Neural progenitor cell (in vitro differentiated cells): Measurements from ENCODE around the gene ZBTB7B. TPM values are rescaled to one million over a fixed set of nuclear protein-coding genes. Genes with fewer than 3 reads are reported as not detected.
A peak's percentile ranks its signal among the peaks of the same experiment; 100 is the strongest.

Source experiments
- DNase-seq: peaks from one replicate; pipeline ENCODE4 v3.0.0-alpha.2; 2016; ENCODE audit warnings: low spot score
- H2AFZ ChIP-seq: fragments of 200-600 bp; sonication (generic); replicated peaks from 2 replicates; pipeline ENCODE4 v1.6.1; 2016; ENCODE audit warnings: antibody characterized with exemption
- H3F3A ChIP-seq: fragments of 200-600 bp; sonication (generic); 2 replicates; pipeline ENCODE4 v1.6.1; 2016; ENCODE audit warnings: antibody characterized with exemption, low read depth
- H3K27ac ChIP-seq: fragments of 200-600 bp; sonication (generic); 2 replicates; pipeline ENCODE4 v1.5.1; 2016; ENCODE audit warnings: mild to moderate bottlenecking
- H3K27me3 ChIP-seq: fragments of 200-600 bp; sonication (generic); 2 replicates; pipeline ENCODE4 v1.6.1; 2016; ENCODE audit warnings: mild to moderate bottlenecking, moderate library complexity
- H3K36me3 ChIP-seq: fragments of 200-600 bp; sonication (generic); 2 replicates; pipeline ENCODE4 v1.5.1; 2016
- H3K4me1 ChIP-seq: fragments of 200-600 bp; sonication (generic); 2 replicates; pipeline ENCODE4 v1.6.1; 2016; ENCODE audit warnings: mixed run types
- H3K4me2 ChIP-seq: fragments of 200-600 bp; sonication (generic); 2 replicates; pipeline ENCODE4 v1.6.1; 2016
- H3K4me3 ChIP-seq: fragments of 200-600 bp; sonication (generic); 2 replicates; pipeline ENCODE4 v1.5.1; 2016
- H3K79me2 ChIP-seq: fragments of 200-600 bp; sonication (generic); 2 replicates; pipeline ENCODE4 v1.6.1; 2016; ENCODE audit warnings: low read depth
- H3K9ac ChIP-seq: fragments of 200-600 bp; sonication (generic); 2 replicates; pipeline ENCODE4 v1.6.1; 2016
- H3K9me3 ChIP-seq: fragments of 200-600 bp; sonication (generic); 2 replicates; pipeline ENCODE4 v1.5.1; 2016; ENCODE audit warnings: low read depth
- H4K20me1 ChIP-seq: fragments of 200-600 bp; sonication (generic); 2 replicates; pipeline ENCODE4 v1.6.1; 2016; ENCODE audit warnings: low read depth
- H3K27ac Mint-ChIP-seq: 3 replicates; pipeline ENCODE4 v1.8.0; 2021; ENCODE audit warnings: mixed read lengths
- H3K27me3 Mint-ChIP-seq: 2 replicates; pipeline ENCODE4 v1.8.0; 2022; ENCODE audit warnings: low read depth, mild to moderate bottlenecking, inconsistent platforms, moderate library complexity, mixed read lengths; ENCODE audit not compliant: insufficient read depth
- H3K36me3 Mint-ChIP-seq: 3 replicates; pipeline ENCODE4 v1.8.0; 2021; ENCODE audit warnings: mixed read lengths
- H3K4me1 Mint-ChIP-seq: 3 replicates; pipeline ENCODE4 v1.8.0; 2021; ENCODE audit warnings: mixed read lengths
- H3K4me3 Mint-ChIP-seq: 3 replicates; pipeline ENCODE4 v1.8.0; 2021; ENCODE audit warnings: mild to moderate bottlenecking, moderate library complexity, mixed read lengths
- H3K9me3 Mint-ChIP-seq: 3 replicates; pipeline ENCODE4 v1.8.0; 2020; ENCODE audit warnings: mixed read lengths
- CTCF ChIP-seq: fragments of 200-600 bp; sonication (generic); IDR thresholded peaks from 2 replicates; pipeline ENCODE4 v1.5.1; 2017; ENCODE audit warnings: antibody characterized with exemption, mild to moderate bottlenecking
- EZH2 ChIP-seq: fragments of 200-600 bp; sonication (generic); IDR thresholded peaks from 2 replicates; pipeline ENCODE4 v1.6.1; 2017; ENCODE audit warnings: antibody characterized with exemption, mild to moderate bottlenecking, moderate library complexity
- EZH2phosphoT487 ChIP-seq: fragments of 200-600 bp; sonication (generic); IDR thresholded peaks from 2 replicates; pipeline ENCODE4 v1.6.1; 2017; ENCODE audit warnings: antibody characterized with exemption
- total RNA-seq: library from RNA; depleted of rRNA; stranded (reverse); fragments of >200 nt; gene quantifications from 2 replicates; pipeline ENCODE4 v1.2.3, GENCODE V29; 2015; ENCODE audit warnings: low replicate concordance

Gene ZBTB7B
- total RNA-seq, 1 donor from 2014 or later: 4.7 TPM

GRCh38 chr1:155034318-155035208, 32.0 kb downstream of the ZBTB7B start:
- H3K9ac ChIP-seq: no peak overlapping the region
- no peaks in the 10 kb centered on the region for H3K36me3 ChIP-seq
- Mint-ChIP-seq H3K27ac (peak overlapping the region; percentile 80), H3K4me3 (peak overlapping the region; percentile 34), H3K4me1 (peaks cover 13% of the 10 kb centered on the region), H3K27me3 (peaks cover 12% of the 10 kb centered on the region), H3K9me3 (no peaks in the 10 kb centered on the region), H3K36me3 (no peaks in the 10 kb centered on the region)
- no peak for DNase-seq
- no peak for TF ChIP-seq EZH2
- no peak for TF ChIP-seq CTCF
- TF ChIP-seq EZH2phosphoT487: no peak
- H3F3A ChIP-seq: no peaks in the 10 kb centered on the region
- no peak overlapping the region for H3K4me3 ChIP-seq
- no peak overlapping the region for H3K4me2 ChIP-seq
- peaks cover 12% of the 10 kb centered on the region for H3K4me1 ChIP-seq
- no peaks in the 10 kb centered on the region for H4K20me1 ChIP-seq
- H3K79me2 ChIP-seq: no peaks in the 10 kb centered on the region
- no peaks in the 10 kb centered on the region for H3K9me3 ChIP-seq
- H3K27me3 ChIP-seq: no peaks in the 10 kb centered on the region
- H2AFZ ChIP-seq: no peak overlapping the region
- H3K27ac ChIP-seq: no peak overlapping the region

- Histone ChIP-seq H3K79me2 (no peaks in the 10 kb centered on the region), H3K4me1 (peaks cover 12% of the 10 kb centered on the region), H3K4me3 (no peak overlapping the region), H3K9me3 (no peaks in the 10 kb centered on the region), H2AFZ (no peak overlapping the region), H4K20me1 (no peaks in the 10 kb centered on the region), H3K36me3 (no peaks in the 10 kb centered on the region), H3K4me2 (no peak overlapping the region), H3K27me3 (no peaks in the 10 kb centered on the region), H3K9ac (no peak overlapping the region), H3F3A (no peaks in the 10 kb centered on the region), H3K27ac (no peak overlapping the region)
- Mint-ChIP-seq H3K9me3 (no peaks in the 10 kb centered on the region), H3K4me3 (no peak overlapping the region), H3K36me3 (no peaks in the 10 kb centered on the region), H3K4me1 (peaks cover 13% of the 10 kb centered on the region), H3K27me3 (peaks cover 12% of the 10 kb centered on the region), H3K27ac (no peak overlapping the region)
- TF ChIP-seq EZH2phosphoT487 (no peak), EZH2 (no peak), CTCF (no peak)
- no peak for DNase-seq
Measured at GRCh38 chr1:155035936-155036335, 33.3 kb downstream of the ZBTB7B start.

GRCh38 chr1:155037043-155037442, 34.4 kb downstream of the ZBTB7B start:
- Histone ChIP-seq H4K20me1 (no peaks in the 10 kb centered on the region), H3K27ac (no peak overlapping the region), H3F3A (no peaks in the 10 kb centered on the region), H3K4me2 (no peak overlapping the region), H3K9me3 (no peaks in the 10 kb centered on the region), H3K79me2 (no peaks in the 10 kb centered on the region), H2AFZ (no peak overlapping the region), H3K27me3 (no peaks in the 10 kb centered on the region), H3K4me3 (no peak overlapping the region), H3K4me1 (peaks cover 12% of the 10 kb centered on the region), H3K9ac (no peak overlapping the region), H3K36me3 (no peaks in the 10 kb centered on the region)
- no peak for DNase-seq
- Mint-ChIP-seq H3K9me3 (no peaks in the 10 kb centered on the region), H3K27ac (no peak overlapping the region), H3K4me1 (peaks cover 13% of the 10 kb centered on the region), H3K4me3 (no peak overlapping the region), H3K27me3 (peaks cover 10% of the 10 kb centered on the region), H3K36me3 (no peaks in the 10 kb centered on the region)
- TF ChIP-seq EZH2 (no peak), CTCF (no peak), EZH2phosphoT487 (no peak)
